Fibroblast of lung (primary cell): ENCODE results near the gene PPFIBP2. TPM values are rescaled to one million over a fixed set of nuclear protein-coding genes. Genes with fewer than 3 reads are reported as not detected.
A peak's percentile ranks its signal among the peaks of the same experiment; 100 is the strongest.
"Not testable (repeated sequence)": the region's sequence is repeated elsewhere in the genome, so short reads cannot be mapped to it uniquely, and the experiment has no call there.

ENCODE experiments used
- DNase-seq, 2 donors: peaks; one replicate each; pipeline versions ENCODE4 v3.0.0 to v3.0.0-alpha.2; 2010; ENCODE audit warnings: low read depth in 2 of 2
- H2AFZ ChIP-seq: 2 replicates; pipeline ENCODE4 v1.5.1; 2012; ENCODE audit warnings: low read length, control low read depth, inconsistent platforms
- H3K27ac ChIP-seq: 2 replicates; pipeline ENCODE4 v1.5.1; 2011; ENCODE audit warnings: low read length, control low read depth; ENCODE audit not compliant: insufficient read depth
- H3K27me3 ChIP-seq: 2 replicates; pipeline ENCODE4 v1.5.1; 2011; ENCODE audit warnings: mild to moderate bottlenecking, low read length; ENCODE audit not compliant: control insufficient read depth, insufficient read depth
- H3K36me3 ChIP-seq: 2 replicates; pipeline ENCODE4 v1.5.1; 2011; ENCODE audit warnings: low read length; ENCODE audit not compliant: control insufficient read depth, insufficient read depth
- H3K4me1 ChIP-seq: 2 replicates; pipeline ENCODE4 v1.5.1; 2011; ENCODE audit warnings: low read length; ENCODE audit not compliant: control insufficient read depth, insufficient read depth; ENCODE audit errors: extremely low read depth
- H3K4me2 ChIP-seq: 2 replicates; pipeline ENCODE4 v1.5.1; 2011; ENCODE audit warnings: low read length, control low read depth; ENCODE audit not compliant: insufficient read depth; ENCODE audit errors: extremely low read depth
- H3K4me3 ChIP-seq, 4 experiments: fragments of 200-600 bp in 1 of 4; sonication (generic) in 1 of 4; replicated peaks in 1 of 4; 2 replicates each; pipeline ENCODE4 v1.5.1; 2011 to 2016; ENCODE audit warnings: low read length in 4 of 4, low read depth in 3 of 4, mild to moderate bottlenecking in 3 of 4, control low read depth in 2 of 4, inconsistent platforms in 1 of 4, mixed read lengths in 1 of 4; ENCODE audit not compliant: insufficient read depth in 1 of 4; ENCODE audit errors: control extremely low read depth in 1 of 4
- H3K79me2 ChIP-seq: 2 replicates; pipeline ENCODE4 v1.5.1; 2012; ENCODE audit warnings: mild to moderate bottlenecking, low read length, inconsistent platforms; ENCODE audit not compliant: control insufficient read depth, insufficient read depth
- H3K9ac ChIP-seq: 2 replicates; pipeline ENCODE4 v1.5.1; 2011; ENCODE audit warnings: mild to moderate bottlenecking, low read length, control low read depth; ENCODE audit not compliant: insufficient read depth
- H3K9me3 ChIP-seq: 2 replicates; pipeline ENCODE4 v1.5.1; 2012; ENCODE audit warnings: low read depth, low read length; ENCODE audit not compliant: control insufficient read depth, insufficient read depth
- H4K20me1 ChIP-seq: 2 replicates; pipeline ENCODE4 v1.5.1; 2011; ENCODE audit warnings: low read length; ENCODE audit not compliant: control insufficient read depth, insufficient read depth; ENCODE audit errors: extremely low read depth
- CTCF ChIP-seq, 2 donors: IDR thresholded peaks in 1 of 2; conservative IDR thresholded peaks in 1 of 2; 1 replicate in 1 of 2; 2 replicates in 1 of 2; pipeline ENCODE4 v1.5.1; 2011 to 2012; ENCODE audit warnings: low read length in 2 of 2, control low read depth in 1 of 2, inconsistent platforms in 1 of 2, low read depth in 1 of 2, mild to moderate bottlenecking in 1 of 2
- EZH2 ChIP-seq: IDR thresholded peaks from 2 replicates; pipeline ENCODE4 v1.5.1; 2012; ENCODE audit warnings: low read length, control low read depth, mild to moderate bottlenecking; ENCODE audit errors: missing control alignments
- polyA plus RNA-seq, 2 donors: library from polyadenylated mRNA; depleted of rRNA in 1 of 2; stranded (reverse) in 1 of 2; unstranded in 1 of 2; fragments of >200 nt; gene quantifications; 2 replicates each; pipeline ENCODE4 v1.2.1, GENCODE V29; 2011 to 2012; ENCODE audit warnings: missing spikeins in 1 of 2
- total RNA-seq: library from RNA; depleted of rRNA; stranded (reverse); fragments of >200 nt; gene quantifications from 2 replicates; pipeline ENCODE4 v1.2.1, GENCODE V29; 2014

PPFIBP2 gene
- total and polyA plus RNA-seq, 2 donors (not counting 1 experiment from before 2014, with no cell fraction given), result 11.4 to 38.8 TPM

- TF ChIP-seq CTCF (conservative IDR thresholded peaks at IDR 0.05 in 1 of 2, IDR thresholded peaks at IDR 0.05 in 1 of 2; ENCODE audit: low read depth in 1 of 2, low read length in 2 of 2), result peak; percentile 59 to 64
- TF ChIP-seq EZH2, result no peak
- H2AFZ ChIP-seq, result no peak overlapping the region
- peak; percentile 10 to 72 for DNase-seq
Observed at GRCh38 chr11:7657306-7658025, 143.7 kb downstream of the PPFIBP2 start.

DNA sequence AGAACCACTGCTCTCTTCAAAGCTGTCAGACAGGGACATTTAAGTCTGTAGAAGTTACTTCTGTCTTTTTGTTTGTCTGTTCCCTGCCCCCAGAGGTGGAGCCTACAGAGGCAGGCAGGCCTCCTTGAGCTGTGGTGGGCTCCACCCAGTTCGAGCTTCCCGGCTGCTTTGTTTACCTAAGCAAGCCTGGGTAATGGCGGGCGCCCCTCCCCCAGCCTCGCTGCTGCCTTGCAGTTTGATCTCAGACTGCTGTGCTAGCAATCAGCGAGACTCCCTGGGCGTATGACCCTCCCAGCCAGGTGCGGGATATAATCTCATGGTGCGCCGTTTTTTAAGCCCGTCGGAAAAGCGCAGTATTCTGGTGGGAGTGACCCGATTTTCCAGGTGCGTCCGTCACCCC is 149.7 kb downstream of the PPFIBP2 start:
- not testable (repeated sequence) for H3K36me3 ChIP-seq, H3K4me2 ChIP-seq, DNase-seq, H3K9ac ChIP-seq, H3K4me3 ChIP-seq, H3K27me3 ChIP-seq, H3K27ac ChIP-seq, H4K20me1 ChIP-seq, H3K4me1 ChIP-seq, H3K79me2 ChIP-seq, H2AFZ ChIP-seq, H3K9me3 ChIP-seq

More at GRCh38 chr11:7657306-7658025, 143.7 kb downstream of the PPFIBP2 start:
- no peak overlapping the region for H3K4me3 ChIP-seq
- no peaks in the 10 kb centered on the region for H4K20me1 ChIP-seq
- H3K9me3 ChIP-seq, result no peaks in the 10 kb centered on the region
- H3K4me1 ChIP-seq, result no peaks in the 10 kb centered on the region
- no peaks in the 10 kb centered on the region for H3K27me3 ChIP-seq
- no peaks in the 10 kb centered on the region for H3K79me2 ChIP-seq
- H3K4me2 ChIP-seq, result no peak overlapping the region
- H3K27ac ChIP-seq, result no peak overlapping the region
- H3K36me3 ChIP-seq, result no peaks in the 10 kb centered on the region
- H3K9ac ChIP-seq, result no peak overlapping the region

- no peak overlapping the region for H3K27ac ChIP-seq
- H4K20me1 ChIP-seq, result no peaks in the 10 kb centered on the region
- TF ChIP-seq CTCF (conservative IDR thresholded peaks at IDR 0.05 in 1 of 2, IDR thresholded peaks at IDR 0.05 in 1 of 2; ENCODE audit: low read depth in 1 of 2, low read length in 2 of 2) (no peak), EZH2 (no peak)
- no peak overlapping the region for H3K4me3 ChIP-seq
- no peaks in the 10 kb centered on the region for H3K36me3 ChIP-seq
- no peaks in the 10 kb centered on the region for H3K79me2 ChIP-seq
- no peaks in the 10 kb centered on the region for H3K27me3 ChIP-seq
- H3K4me2 ChIP-seq, result no peak overlapping the region
- no peaks in the 10 kb centered on the region for H3K9me3 ChIP-seq
- H3K4me1 ChIP-seq, result no peaks in the 10 kb centered on the region
- DNase-seq, result no peak
- no peak overlapping the region for H3K9ac ChIP-seq
- H2AFZ ChIP-seq, result no peak overlapping the region
Observed at GRCh38 chr11:7664867-7665266, 151.1 kb downstream of the PPFIBP2 start.
